K562 (cell line): ENCODE measurements around the gene RETSAT. TPM values are rescaled to one million over a fixed set of nuclear protein-coding genes. Genes with fewer than 3 reads are reported as not detected.

Source experiments
- ATAC-seq: fragments of 200-7000 bp; cut with Tn5 transposase; 3 replicates; pipeline ENCODE4 v1.9.1; 2020; ENCODE audit warnings: moderate library complexity
- BruUV-seq: library from RNA; stranded (reverse); fragments of 400-500 nt; replicated peaks from 2 replicates; lab custom pipeline; 2021; lab: Mats Ljungman, UMichigan
- CTCF ChIA-PET: fragments of 300-600 bp; formaldehyde crosslinking; extraction: SDS; loops from one replicate; lab custom pipeline; 2021; ENCODE audit warnings: low intra/inter-chr PET ratio; lab: Yijun Ruan, JAX
- POLR2A ChIA-PET: fragments of 300-600, 350-650 bp; sonication (Branson Sonifier 250); formaldehyde crosslinking; extraction: SDS; loops from one replicate; lab custom pipeline; 2021; ENCODE audit warnings: antibody characterized with exemption, inconsistent platforms; lab: Yijun Ruan, JAX
- DNase-seq, 4 experiments: peaks; one replicate each; pipeline versions ENCODE4 v3.0.0 to v3.0.0-alpha.2; 2011 to 2018; ENCODE audit warnings: low spot score in 3 of 4, mixed read lengths in 3 of 4; ENCODE audit errors: extremely low read depth in 1 of 4
- FAIRE-seq: peaks from 2 replicates; lab custom pipeline; 2011; peaks lifted over from hg19 to GRCh38; lab: Jason Lieb, UNC
- H2AFZ ChIP-seq: 2 replicates; pipeline ENCODE4 v1.6.0; 2011; ENCODE audit warnings: low read depth, low read length, control low read depth, inconsistent platforms
- H3K27ac ChIP-seq: fragments of 200-600 bp; 3 replicates; pipeline ENCODE4 v1.8.0; 2011; ENCODE audit warnings: low read depth, mild to moderate bottlenecking, control low read depth, inconsistent platforms, low read length, moderate library complexity, mixed read lengths; ENCODE audit errors: extremely low read depth
- H3K27me3 ChIP-seq, 2 experiments: fragments of 300-600 bp in 1 of 2; 2 replicates in 1 of 2; 3 replicates in 1 of 2; pipeline versions ENCODE4 v1.6.0 to v1.8.0; 2011; ENCODE audit warnings: inconsistent platforms in 2 of 2, low read length in 2 of 2, mild to moderate bottlenecking in 1 of 2, mixed read lengths in 1 of 2, moderate library complexity in 1 of 2; ENCODE audit not compliant: control insufficient read depth in 2 of 2, insufficient read depth in 2 of 2
- H3K36me3 ChIP-seq: fragments of 300-600 bp; 3 replicates; pipeline ENCODE4 v1.8.0; 2011; ENCODE audit warnings: mild to moderate bottlenecking, low read length, inconsistent platforms; ENCODE audit not compliant: control insufficient read depth, insufficient read depth
- H3K4me1 ChIP-seq, 2 experiments: fragments of 200-600 bp in 1 of 2; replicated peaks in 1 of 2; 2 replicates in 1 of 2; 3 replicates in 1 of 2; pipeline versions ENCODE4 v1.5.1 to v1.8.0; 2011; ENCODE audit warnings: inconsistent platforms in 2 of 2, low read length in 2 of 2, mild to moderate bottlenecking in 1 of 2, mixed read lengths in 1 of 2, moderate library complexity in 1 of 2; ENCODE audit not compliant: control insufficient read depth in 2 of 2, insufficient read depth in 2 of 2
- H3K4me2 ChIP-seq: 2 replicates; pipeline ENCODE4 v1.6.1; 2011; ENCODE audit warnings: low read length, control low read depth, inconsistent platforms, mixed read lengths; ENCODE audit not compliant: insufficient read depth
- H3K4me3 ChIP-seq: fragments of 200-600 bp; sonication (generic), shearing (Covaris generic); 2 replicates; pipeline ENCODE4 v1.5.1; 2016; ENCODE audit warnings: control low read depth, inconsistent platforms
- H3K79me2 ChIP-seq: fragments of 200-600 bp; 3 replicates; pipeline ENCODE4 v1.8.0; 2011; ENCODE audit warnings: low read length, inconsistent platforms; ENCODE audit not compliant: control insufficient read depth, insufficient read depth
- H3K9ac ChIP-seq, 2 experiments: 2 replicates each; pipeline versions ENCODE4 v1.6.0 to v1.6.1; 2011; ENCODE audit warnings: low read depth in 2 of 2, low read length in 2 of 2, control low read depth in 1 of 2, inconsistent platforms in 1 of 2, mild to moderate bottlenecking in 1 of 2, mixed read lengths in 1 of 2; ENCODE audit not compliant: insufficient read depth in 1 of 2
- H3K9me1 ChIP-seq: one replicate; pipeline ENCODE4 v1.6.0; 2011; ENCODE audit warnings: inconsistent platforms, mild to moderate bottlenecking, low read length, moderate library complexity; ENCODE audit not compliant: control insufficient read depth, insufficient read depth
- H3K9me3 ChIP-seq: replicated peaks from 2 replicates; pipeline ENCODE4 v1.5.1; 2011; ENCODE audit warnings: low read depth, low read length, inconsistent platforms; ENCODE audit not compliant: control insufficient read depth, insufficient read depth
- H4K20me1 ChIP-seq: replicated peaks from 2 replicates; pipeline ENCODE4 v1.6.1; 2011; ENCODE audit warnings: low read length, inconsistent platforms, mixed read lengths; ENCODE audit not compliant: control insufficient read depth, insufficient read depth
- HNRNPH1 ChIP-seq: fragments of 200-400 bp; formaldehyde crosslinking; optimal IDR thresholded peaks from 2 replicates; pipeline ENCODE3; 2017; ENCODE audit warnings: low read depth, mild to moderate bottlenecking, low read length, moderate library complexity
- MCM3 ChIP-seq: fragments of 450-650 bp; IDR thresholded peaks from 2 replicates; pipeline ENCODE4 v1.6.1; 2016
- NFIC ChIP-seq: fragments of 450-650 bp; IDR thresholded peaks from 2 replicates; pipeline ENCODE4 v1.6.1; 2017; ENCODE audit warnings: mild to moderate bottlenecking, inconsistent platforms
- ZBTB7A ChIP-seq: IDR thresholded peaks from 2 replicates; pipeline ENCODE4 v1.6.1; 2011; ENCODE audit warnings: low read depth, mild to moderate bottlenecking, low read length, moderate library complexity, borderline replicate concordance; ENCODE audit not compliant: control insufficient read depth
- WGBS: fragments of 100-300 bp; shearing (Covaris generic); methylation state at CpG from one replicate; pipeline ENCODE4 v1.1.6; 2016; ENCODE audit warnings: low coverage, mixed read lengths; ENCODE audit not compliant: insufficient coverage; ENCODE audit errors: missing lambda C conversion rate; 5-methylcytosine and 5-hydroxymethylcytosine counted together
- in situ Hi-C: fragments of 300-500 bp; cut with MboI; formaldehyde crosslinking; loops from 4 replicates; pipeline ENCODE4 v1.15.0; 2018; ENCODE audit warnings: inconsistent platforms, mixed read lengths
- intact Hi-C: fragments of 100-400 bp; cut with micrococcal nuclease; formaldehyde crosslinking; loops from 2 replicates; pipeline ENCODE4 v1.14.2; 2022
- polyA plus RNA-seq, 8 experiments: library from polyadenylated mRNA; depleted of rRNA in 4 of 8; stranded (reverse) in 5 of 8; unstranded in 3 of 8; fragments of >200 nt; fragmentation: Nextera tagmentation in 2 of 8; fragmentation: Illumina TruSeq in 1 of 8; extraction: Ambion mirVana in 2 of 8; extraction: Trizol in 1 of 8; gene quantifications; 2 replicates each; pipeline versions ENCODE4 v1.2.1 to v1.2.3, GENCODE V29; 2011 to 2014; ENCODE audit warnings: inconsistent platforms in 1 of 8, missing spikeins in 1 of 8
- total RNA-seq, 7 experiments: library from RNA; depleted of rRNA in 6 of 7; stranded (reverse); fragments of >200 nt in 6 of 7; fragmentation: Illumina TruSeq in 2 of 7; extraction: Trizol in 2 of 7; gene quantifications; 2 replicates each; pipeline versions ENCODE4 v1.2.1 to v1.2.3, GENCODE V29; 2011 to 2021; ENCODE audit warnings: low replicate concordance in 1 of 7
- TF ChIP-seq, protein P1 (sequence below): fragments of 250-450 bp; sonication (Bioruptor Pico); IDR thresholded peaks from 2 replicates; pipeline ENCODE4 v1.6.1; 2021; ENCODE audit warnings: mild to moderate bottlenecking

Gene RETSAT
- total and polyA plus RNA-seq, 9 of the 15 experiments (the other 6 are each of a cell fraction or from before 2014, with no cell fraction given): 1.9 to 21.6 (median 16.5) TPM

DNA sequence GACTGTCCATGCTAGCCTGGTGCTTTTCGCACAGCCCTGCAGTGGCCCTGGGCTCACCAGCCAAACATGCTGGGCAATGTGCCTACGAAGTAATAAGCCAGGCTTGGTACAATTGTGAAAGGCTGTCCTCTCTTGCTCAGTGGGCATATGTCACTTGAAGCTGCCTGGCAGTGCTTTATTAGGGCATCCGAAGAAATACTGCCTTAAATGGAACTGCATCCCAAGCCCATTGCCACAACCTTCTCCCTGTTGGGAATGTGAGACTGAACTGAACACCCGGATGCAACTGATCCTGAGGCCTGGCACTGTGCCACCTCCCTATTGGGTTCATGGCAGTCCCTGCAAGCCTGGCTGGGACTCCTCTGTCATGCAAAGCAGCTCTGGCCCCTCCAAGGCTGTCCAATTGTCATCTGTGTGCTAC lies 39.9 kb upstream of the RETSAT start:
- FAIRE-seq (no peak), DNase-seq (no peak), ATAC-seq (no peak)
- Histone ChIP-seq H2AFZ (no peak overlapping the region), H3K4me3 (no peak overlapping the region), H3K36me3 (peaks cover 5% of the 10 kb centered on the region; the same call in 1 of the 3 replicates), H3K4me1 (peaks cover 0 to 12% of the 10 kb centered on the region in 2 experiments; a peak in 2 of 5 replicates), H3K4me2 (no peak overlapping the region), H3K9me3 (no peaks in the 10 kb centered on the region), H3K9me1 (no peaks in the 10 kb centered on the region), H3K27me3 (no peaks in the 10 kb centered on the region), H3K27ac (no peak overlapping the region), H4K20me1 (no peaks in the 10 kb centered on the region), H3K79me2 (no peaks in the 10 kb centered on the region), H3K9ac (no peak overlapping the region)
- ChIA-PET POLR2A (interaction anchor here (1.0 to 63.9 kb wide), 4 partner anchors 10 to 167 kb away, joined by 3 to 1576 read pairs (median 4); partner anchors contain the start of genes GGCX, MAT2A and TGOLN2), CTCF (no interaction called here)
- BruUV-seq: no TSS peak
- TF ChIP-seq ZBTB7A (no peak), NFIC (peak; percentile 69)
- 42% methylated on average over 4 of the region's 4 CpGs for WGBS
- intact Hi-C loops (no loop called here), in situ Hi-C loops (no loop called here)

- TF ChIP-seq HNRNPH1: no peak
- TF ChIP-seq MCM3: no peak
- TF ChIP-seq, protein P1, sequence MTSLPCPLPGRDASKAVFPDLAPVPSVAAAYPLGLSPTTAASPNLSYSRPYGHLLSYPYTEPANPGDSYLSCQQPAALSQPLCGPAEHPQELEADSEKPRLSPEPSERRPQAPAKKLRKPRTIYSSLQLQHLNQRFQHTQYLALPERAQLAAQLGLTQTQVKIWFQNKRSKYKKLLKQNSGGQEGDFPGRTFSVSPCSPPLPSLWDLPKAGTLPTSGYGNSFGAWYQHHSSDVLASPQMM (CRISPR knock-in tag): no peak
- H3K9ac ChIP-seq: no peak overlapping the region
- intact Hi-C loops (no loop called here), in situ Hi-C loops (no loop called here)
- H3K79me2 ChIP-seq: no peaks in the 10 kb centered on the region
- BruUV-seq: no TSS peak
- CTCF ChIA-PET: no interaction called here
- H3K4me1 ChIP-seq: peaks cover 0 to 9% of the 10 kb centered on the region in 2 experiments; a peak in 2 of 5 replicates
- no peaks in the 10 kb centered on the region for H4K20me1 ChIP-seq
- POLR2A ChIA-PET: interaction anchor here (0.8 to 63.9 kb wide), 5 partner anchors 11 to 167 kb away, joined by 3 to 1576 read pairs (median 4); partner anchors contain the start of genes GGCX, MAT2A and TGOLN2
- FAIRE-seq (no peak), ATAC-seq (no peak), DNase-seq (no peak)
- no peak overlapping the region for H3K4me2 ChIP-seq
- H3K27ac ChIP-seq: no peak overlapping the region
- no peaks in the 10 kb centered on the region for H3K27me3 ChIP-seq
- no peaks in the 10 kb centered on the region for H3K9me1 ChIP-seq
- H3K4me3 ChIP-seq: no peak overlapping the region
- 86% methylated on average over 4 of the region's 4 CpGs for WGBS
- H3K9me3 ChIP-seq: no peaks in the 10 kb centered on the region
- H3K36me3 ChIP-seq: peaks cover 6% of the 10 kb centered on the region; the same call in 1 of the 3 replicates
- H2AFZ ChIP-seq: no peak overlapping the region
Measured at GRCh38 chr2:85393836-85394235, 39.5 kb upstream of the RETSAT start.
